Mesendoderm (in vitro differentiated cells): ENCODE results near the gene ZMAT3.

Experiments used
- DNase-seq: peaks from one replicate; pipeline ENCODE4 v3.0.0; 2013
- H2AK5ac ChIP-seq: 2 replicates; pipeline ENCODE4 v1.6.1; 2013; ENCODE audit warnings: low read length, inconsistent platforms
- H2BK120ac ChIP-seq: 2 replicates; pipeline ENCODE4 v1.6.1; 2013; ENCODE audit warnings: low read depth, mild to moderate bottlenecking, low read length, moderate library complexity, mixed read lengths
- H2BK15ac ChIP-seq: replicated peaks from 2 replicates; pipeline ENCODE4 v1.6.1; 2013; ENCODE audit warnings: low read depth, mild to moderate bottlenecking, moderate library complexity
- H2BK5ac ChIP-seq: 2 replicates; pipeline ENCODE4 v1.6.1; 2013; ENCODE audit warnings: low read length, inconsistent platforms
- H3K18ac ChIP-seq: 2 replicates; pipeline ENCODE4 v1.6.1; 2013; ENCODE audit warnings: mild to moderate bottlenecking, low read length, mixed read lengths
- H3K23ac ChIP-seq: one replicate; pipeline ENCODE4 v1.6.1; 2013; ENCODE audit warnings: low read length
- H3K27ac ChIP-seq: 2 replicates; pipeline ENCODE4 v1.5.1; 2013; ENCODE audit warnings: low read depth, mild to moderate bottlenecking, inconsistent platforms, low read length, moderate library complexity
- H3K27me3 ChIP-seq: 2 replicates; pipeline ENCODE4 v1.6.1; 2013; ENCODE audit warnings: low read length, control low read depth, mild to moderate bottlenecking, inconsistent platforms; ENCODE audit not compliant: insufficient read depth, poor library complexity
- H3K36me3 ChIP-seq: 2 replicates; pipeline ENCODE4 v1.6.1; 2013; ENCODE audit warnings: low read length, inconsistent platforms; ENCODE audit not compliant: control insufficient read depth, insufficient read depth
- H3K4ac ChIP-seq: one replicate; pipeline ENCODE4 v1.6.1; 2013; ENCODE audit warnings: low read depth, mild to moderate bottlenecking, low read length, moderate library complexity
- H3K4me1 ChIP-seq: 2 replicates; pipeline ENCODE4 v1.6.1; 2013; ENCODE audit warnings: low read depth, low read length, inconsistent platforms; ENCODE audit not compliant: control insufficient read depth
- H3K4me2 ChIP-seq: 2 replicates; pipeline ENCODE4 v1.6.1; 2013; ENCODE audit warnings: low read length
- H3K4me3 ChIP-seq: 2 replicates; pipeline ENCODE4 v1.5.1; 2013; ENCODE audit warnings: mild to moderate bottlenecking, low read length
- H3K56ac ChIP-seq: one replicate; pipeline ENCODE4 v1.6.1; 2013; ENCODE audit warnings: low read length
- H3K79me1 ChIP-seq: 2 replicates; pipeline ENCODE4 v1.6.1; 2013; ENCODE audit warnings: low read length, inconsistent platforms
- H3K79me2 ChIP-seq: 2 replicates; pipeline ENCODE4 v1.6.1; 2013; ENCODE audit warnings: mild to moderate bottlenecking, low read length; ENCODE audit not compliant: control insufficient read depth, insufficient read depth
- H3K9ac ChIP-seq: 2 replicates; pipeline ENCODE4 v1.6.1; 2013; ENCODE audit warnings: low read length, inconsistent platforms
- H4K5ac ChIP-seq: one replicate; pipeline ENCODE4 v1.6.1; 2013; ENCODE audit warnings: low read length
- H4K8ac ChIP-seq: one replicate; pipeline ENCODE4 v1.6.1; 2013; ENCODE audit warnings: low read depth, mild to moderate bottlenecking, control low read depth, low read length, moderate library complexity
- WGBS: extraction: QIAGEN DNeasy Blood & Tissue Kit; methylation state at CpG from one replicate; pipeline ENCODE4 v1.1.7; 2013; ENCODE audit warnings: low lambda C conversion rate, missing lambda C conversion rate; ENCODE audit not compliant: insufficient coverage; ENCODE audit errors: extremely low coverage; 5-methylcytosine and 5-hydroxymethylcytosine counted together

Gene ZMAT3

DNA sequence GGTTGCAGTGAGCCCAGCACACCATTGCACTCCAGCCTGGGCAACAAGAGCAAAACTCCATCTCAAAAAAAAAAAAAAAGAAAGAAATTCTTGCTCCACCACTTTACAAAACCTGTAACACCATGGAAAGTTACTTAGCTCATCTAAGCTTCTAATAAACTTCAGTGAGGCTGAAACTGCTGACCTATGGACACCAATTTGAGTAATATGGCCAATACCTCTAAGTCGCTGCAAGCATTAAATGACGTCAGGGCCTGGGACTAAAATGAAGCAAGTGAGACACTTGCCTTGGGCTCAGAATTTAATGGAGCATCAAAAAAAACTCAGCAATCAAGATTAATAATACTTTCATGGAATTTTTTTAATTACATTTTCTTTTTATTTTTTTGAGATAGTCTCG, 42.5 kb downstream of the ZMAT3 start:
- Histone ChIP-seq H3K79me2 (no peaks in the 10 kb centered on the region), H2BK15ac (no peak overlapping the region), H3K4ac (no peak overlapping the region), H3K23ac (no peak overlapping the region), H3K56ac (no peak overlapping the region), H3K27me3 (no peaks in the 10 kb centered on the region), H3K27ac (no peak overlapping the region), H3K4me2 (no peak overlapping the region), H3K4me1 (no peaks in the 10 kb centered on the region), H3K79me1 (no peaks in the 10 kb centered on the region), H3K9ac (no peak overlapping the region), H4K5ac (no peak overlapping the region), H2BK120ac (no peak overlapping the region), H2AK5ac (no peak overlapping the region), H3K18ac (no peak overlapping the region), H2BK5ac (no peak overlapping the region), H3K4me3 (no peak overlapping the region), H3K36me3 (no peaks in the 10 kb centered on the region), H4K8ac (no peak overlapping the region)
- no CpG with 5 or more reads among the region's 3 CpGs for WGBS
- DNase-seq, result no peak

- no peaks in the 10 kb centered on the region for H3K27me3 ChIP-seq
- H2BK5ac ChIP-seq, result no peak overlapping the region
- no CpG with 5 or more reads among the region's 1 CpG for WGBS
- H4K8ac ChIP-seq, result no peak overlapping the region
- no peak overlapping the region for H2AK5ac ChIP-seq
- H3K79me1 ChIP-seq, result no peaks in the 10 kb centered on the region
- no peaks in the 10 kb centered on the region for H3K36me3 ChIP-seq
- H3K4me3 ChIP-seq, result no peak overlapping the region
- no peaks in the 10 kb centered on the region for H3K4me1 ChIP-seq
- H4K5ac ChIP-seq, result no peak overlapping the region
- DNase-seq, result no peak
- H3K18ac ChIP-seq, result no peak overlapping the region
- no peak overlapping the region for H2BK120ac ChIP-seq
- no peak overlapping the region for H3K4ac ChIP-seq
- no peaks in the 10 kb centered on the region for H3K79me2 ChIP-seq
- H3K27ac ChIP-seq, result no peak overlapping the region
- H3K23ac ChIP-seq, result no peak overlapping the region
- no peak overlapping the region for H3K56ac ChIP-seq
- no peak overlapping the region for H3K4me2 ChIP-seq
- H3K9ac ChIP-seq, result no peak overlapping the region
- no peak overlapping the region for H2BK15ac ChIP-seq
These were observed 43.2 kb downstream of the ZMAT3 start for GRCh38 chr3:179028408-179028807.

DNA sequence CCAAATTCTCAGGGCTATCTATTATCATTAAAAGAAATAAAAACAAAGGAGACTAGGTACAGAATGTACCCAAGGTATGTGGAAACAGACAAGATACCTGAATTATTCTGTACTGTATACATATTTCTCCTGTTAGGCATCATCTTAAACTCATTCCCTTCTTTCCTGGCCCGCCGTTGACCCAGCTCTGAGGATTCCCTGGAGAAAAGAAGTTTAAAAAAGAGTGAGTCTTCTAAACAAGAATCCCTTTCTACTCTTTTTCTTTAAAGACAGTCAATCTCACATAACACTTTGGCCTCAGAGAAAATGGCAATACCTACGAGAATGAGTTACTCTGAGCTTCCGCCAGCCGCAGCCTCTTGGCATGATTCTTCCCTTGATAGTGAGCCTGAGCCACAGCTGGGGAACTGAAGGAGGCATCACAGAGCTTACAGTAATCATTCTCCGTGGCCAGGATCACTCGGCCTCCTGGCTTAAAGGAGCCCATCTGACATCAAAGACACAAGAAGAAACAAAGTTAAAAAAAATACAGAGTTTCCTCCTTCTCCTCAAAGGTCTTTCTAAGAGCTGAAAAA, 44.2 kb downstream of the ZMAT3 start:
- Histone ChIP-seq H4K8ac (no peak overlapping the region), H3K4ac (no peak overlapping the region), H3K27ac (no peak overlapping the region), H2BK15ac (no peak overlapping the region), H3K18ac (no peak overlapping the region), H3K79me2 (no peaks in the 10 kb centered on the region), H3K79me1 (no peaks in the 10 kb centered on the region), H3K4me1 (no peaks in the 10 kb centered on the region), H2BK120ac (no peak overlapping the region), H3K27me3 (no peaks in the 10 kb centered on the region), H2BK5ac (no peak overlapping the region), H3K4me2 (no peak overlapping the region), H4K5ac (no peak overlapping the region), H3K4me3 (no peak overlapping the region), H2AK5ac (no peak overlapping the region), H3K9ac (no peak overlapping the region), H3K56ac (no peak overlapping the region), H3K23ac (no peak overlapping the region), H3K36me3 (no peaks in the 10 kb centered on the region)
- DNase-seq, result peak; percentile 29
- no CpG with 5 or more reads among the region's 7 CpGs for WGBS

- Histone ChIP-seq H3K36me3 (no peaks in the 10 kb centered on the region), H3K4me2 (no peak overlapping the region), H3K4ac (no peak overlapping the region), H3K18ac (no peak overlapping the region), H2BK120ac (no peak overlapping the region), H3K56ac (no peak overlapping the region), H3K4me3 (no peak overlapping the region), H4K5ac (no peak overlapping the region), H3K9ac (no peak overlapping the region), H2AK5ac (no peak overlapping the region), H3K27ac (no peak overlapping the region), H4K8ac (no peak overlapping the region), H3K27me3 (no peaks in the 10 kb centered on the region), H3K4me1 (no peaks in the 10 kb centered on the region), H3K79me1 (no peaks in the 10 kb centered on the region), H2BK15ac (no peak overlapping the region), H3K79me2 (no peaks in the 10 kb centered on the region), H3K23ac (no peak overlapping the region), H2BK5ac (no peak overlapping the region)
- no CpG with 5 or more reads among the region's 2 CpGs for WGBS
- DNase-seq, result no peak
These were observed 45.0 kb downstream of the ZMAT3 start for GRCh38 chr3:179026636-179027035.

GRCh38 chr3:179021119-179021903, 50.3 kb downstream of the ZMAT3 start:
- Histone ChIP-seq H3K4me3 (no peak overlapping the region), H4K5ac (no peak overlapping the region), H3K18ac (no peak overlapping the region), H3K27me3 (no peaks in the 10 kb centered on the region), H3K4me1 (no peaks in the 10 kb centered on the region), H3K79me2 (no peaks in the 10 kb centered on the region), H3K23ac (no peak overlapping the region), H3K79me1 (no peaks in the 10 kb centered on the region), H2BK5ac (no peak overlapping the region), H3K4ac (no peak overlapping the region), H3K9ac (no peak overlapping the region), H3K4me2 (no peak overlapping the region), H2BK15ac (no peak overlapping the region), H4K8ac (no peak overlapping the region), H3K56ac (no peak overlapping the region), H2BK120ac (no peak overlapping the region), H3K27ac (no peak overlapping the region), H3K36me3 (no peaks in the 10 kb centered on the region), H2AK5ac (no peak overlapping the region)
- no peak for DNase-seq
- WGBS, result 100% methylated on average over 2 of the region's 4 CpGs

DNA sequence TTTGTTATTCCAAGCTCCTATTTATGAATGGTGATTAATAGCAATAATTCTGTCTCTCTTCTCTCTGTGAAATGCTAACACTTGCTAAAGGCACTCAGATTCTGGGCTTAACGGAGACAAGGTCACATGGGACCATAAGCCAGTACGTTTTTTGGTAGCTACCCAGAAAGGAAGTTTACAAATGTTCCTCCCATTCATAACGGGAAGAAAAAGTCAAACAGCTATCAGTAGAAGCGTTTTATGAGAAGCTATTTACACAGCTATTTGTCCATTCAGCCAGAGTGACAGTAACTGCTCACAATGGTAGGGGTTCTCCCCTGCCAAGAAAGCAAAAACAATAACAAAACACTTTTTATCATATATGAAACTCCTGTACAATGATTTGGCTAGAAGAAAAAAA, 51.5 kb downstream of the ZMAT3 start:
- DNase-seq, result no peak
- Histone ChIP-seq H3K56ac (no peak overlapping the region), H2BK120ac (no peak overlapping the region), H4K5ac (no peak overlapping the region), H2AK5ac (no peak overlapping the region), H3K4ac (no peak overlapping the region), H3K36me3 (no peaks in the 10 kb centered on the region), H3K79me2 (no peaks in the 10 kb centered on the region), H3K4me2 (no peak overlapping the region), H2BK5ac (no peak overlapping the region), H3K18ac (no peak overlapping the region), H3K27ac (no peak overlapping the region), H3K9ac (no peak overlapping the region), H3K23ac (no peak overlapping the region), H4K8ac (no peak overlapping the region), H3K4me1 (no peaks in the 10 kb centered on the region), H2BK15ac (no peak overlapping the region), H3K79me1 (no peaks in the 10 kb centered on the region), H3K4me3 (no peak overlapping the region), H3K27me3 (no peaks in the 10 kb centered on the region)
- WGBS, result no CpG with 5 or more reads among the region's 4 CpGs
